NCI-H345 treated with DMSO at 0.1 percent for 48 hours (cell line): ENCODE measurements around the gene ATP2B3.
"Not testable (repeated sequence)": the region's sequence is repeated elsewhere in the genome, so short reads cannot be mapped to it uniquely, and the experiment has no call there.

ENCODE experiments used
- DNase-seq: peaks from one replicate; lab custom pipeline; 2025; ENCODE audit not compliant: unreplicated experiment; lab: John Stamatoyannopoulos, UW

ATP2B3 gene

GRCh38 chrX:153592091-153592833 is 74.8 kb downstream of the ATP2B3 start:
- DNase-seq, result no peak

GRCh38 chrX:153592966-153593688 is 75.7 kb downstream of the ATP2B3 start:
- DNase-seq, result no peak

GRCh38 chrX:153593811-153594500 is 76.5 kb downstream of the ATP2B3 start:
- no peak for DNase-seq

GRCh38 chrX:153595387-153595786 is 77.9 kb downstream of the ATP2B3 start:
- no peak for DNase-seq

- DNase-seq, result no peak
These were observed 78.7 kb downstream of the ATP2B3 start for GRCh38 chrX:153595859-153596857.

GRCh38 chrX:153596981-153597750 is 79.7 kb downstream of the ATP2B3 start:
- DNase-seq, result no peak

- DNase-seq, result peak; percentile 65
These were observed 81.2 kb downstream of the ATP2B3 start, which contains the start of gene CCNQ for GRCh38 chrX:153598541-153599191. Gene CCNQ, minus strand, starts transcription at chrX:153599139. Its CDS starts 66 bp downstream, at chrX:153599073.

- peak; percentile 65 for DNase-seq
These were observed 82.0 kb downstream of the ATP2B3 start for GRCh38 chrX:153599192-153600031.

- DNase-seq, result no peak
These were observed 82.6 kb downstream of the ATP2B3 start for GRCh38 chrX:153600032-153600373.

GRCh38 chrX:153600921-153601320 is 83.5 kb downstream of the ATP2B3 start:
- no peak for DNase-seq

GRCh38 chrX:153601511-153602110 is 84.2 kb downstream of the ATP2B3 start:
- no peak for DNase-seq

GRCh38 chrX:153602601-153603000 is 85.2 kb downstream of the ATP2B3 start:
- DNase-seq, result no peak

GRCh38 chrX:153603131-153603656 is 85.8 kb downstream of the ATP2B3 start:
- DNase-seq, result no peak

- not testable (repeated sequence) for DNase-seq
These were observed 87.4 kb downstream of the ATP2B3 start for GRCh38 chrX:153604666-153605380.

GRCh38 chrX:153606503-153606902 is 89.1 kb downstream of the ATP2B3 start:
- no peak for DNase-seq

GRCh38 chrX:153608376-153608775 is 90.9 kb downstream of the ATP2B3 start:
- DNase-seq, result no peak

- no peak for DNase-seq
These were observed 91.4 kb downstream of the ATP2B3 start for GRCh38 chrX:153608806-153609205.
